Psoas muscle (tissue), 8 donors: Measurements from ENCODE around the gene GLB1L. TPM values are rescaled to one million over a fixed set of nuclear protein-coding genes. Genes with fewer than 3 reads are reported as not detected.
"Not testable (repeated sequence)": the region's sequence is repeated elsewhere in the genome, so short reads cannot be mapped to it uniquely, and the experiment has no call there.

Experiments
- ATAC-seq, 4 donors: fragments of 200-7000 bp; cut with Tn5 transposase; one replicate each; pipeline ENCODE4 v1.9.1; 2020; ENCODE audit warnings: moderate library complexity in 3 of 4, mild to moderate bottlenecking in 2 of 4
- DNase-seq, 2 donors: peaks; one replicate each; pipeline ENCODE4 v3.0.0-alpha.2; 2020
- H3K27ac ChIP-seq: fragments of 200-600 bp; one replicate; pipeline ENCODE4 v1.8.0; 2022
- H3K27me3 ChIP-seq, 3 donors: fragments of 200-600 bp in 1 of 3; one replicate each; pipeline versions ENCODE4 v1.6.1 to v1.8.0; 2013 to 2022; ENCODE audit warnings: low read length in 2 of 3, mild to moderate bottlenecking in 2 of 3, moderate library complexity in 1 of 3; ENCODE audit not compliant: insufficient read depth in 3 of 3
- H3K36me3 ChIP-seq, 2 donors: fragments of 200-600 bp in 1 of 2; one replicate each; pipeline versions ENCODE4 v1.6.1 to v1.8.0; 2013 to 2022; ENCODE audit warnings: low read depth in 1 of 2, mild to moderate bottlenecking in 1 of 2, moderate library complexity in 1 of 2; ENCODE audit not compliant: insufficient read depth in 1 of 2
- H3K4me1 ChIP-seq: fragments of 200-600 bp; one replicate; pipeline ENCODE4 v1.8.0; 2022
- H3K4me3 ChIP-seq: fragments of 200-600 bp; one replicate; pipeline ENCODE4 v1.8.0; 2022; ENCODE audit warnings: mild to moderate bottlenecking
- H3K9me3 ChIP-seq: fragments of 200-600 bp; one replicate; pipeline ENCODE4 v1.8.0; 2022
- WGBS, 3 donors: extraction: QIAGEN DNeasy Blood & Tissue Kit; methylation state at CpG; one replicate each; pipeline versions ENCODE4 v1.1.6 to v1.1.7; 2013; 5-methylcytosine and 5-hydroxymethylcytosine counted together
- intact Hi-C, 2 donors: fragments of 100-400 bp; cut with DNase I; formaldehyde crosslinking; loops; one replicate each; pipeline versions ENCODE4 v1.11.0 to v1.14.2; 2022
- polyA plus RNA-seq, 3 donors: library from polyadenylated mRNA; stranded (reverse); fragments of 200-250 nt; gene quantifications; one replicate each; pipeline ENCODE4 v1.2.3, GENCODE V29; 2013
- total RNA-seq, 4 donors: library from RNA; stranded (reverse); fragmentation: NEBNext Ultra II Directional in 2 of 4; extraction: Animal tissue kit (Norgen Biotek cat#: 25700) in 2 of 4; gene quantifications; one replicate each; pipeline versions ENCODE4 v1.2.1 to v1.2.4, GENCODE V29; 2021 to 2023
- TF ChIP-seq, protein P1 (sequence below): fragments of 200-600 bp; IDR thresholded peaks from one replicate; pipeline ENCODE4 v1.8.0; 2022; ENCODE audit warnings: antibody characterized with exemption
- donor health status: healthy with polysubstance abuse.
- donor health status: DM: no; HTN: no; CAD: no; lungs with moderate emphysema.
- donor health status: Bipolar disorder and iron deficiency.
- donor health status: healthy.
- donor health status: DM: yes; HTN: yes; CAD: no.
- donor health status: DM: no; HTN: no; CAD: no.
- donor health status: DM: no; HTN: no; CAD: no.
- donor health status: DM: yes; HTN: yes; CAD: no.

GLB1L gene
- total and polyA plus RNA-seq, 7 donors = 0.55 to 3.7 (median 0.90) TPM

DNA sequence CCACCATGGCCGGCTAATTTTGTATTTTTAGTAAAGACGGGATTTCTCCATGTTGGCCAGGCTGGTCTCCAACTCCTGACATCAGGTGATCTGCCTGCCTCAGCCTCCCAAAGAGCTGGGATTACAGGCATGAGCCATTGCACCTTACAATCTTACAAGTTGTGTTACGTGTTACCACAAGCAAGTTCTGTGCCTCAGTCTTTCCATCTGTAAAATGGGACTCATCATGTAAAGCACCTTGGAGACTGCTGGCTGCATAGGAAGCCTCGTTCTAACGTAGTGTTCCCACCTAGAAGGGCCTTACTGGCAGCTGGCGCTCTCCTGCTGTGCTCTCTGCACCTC lies 43.9 kb upstream of the GLB1L start:
- ATAC-seq (no peak), DNase-seq (no peak)
- Histone ChIP-seq H3K9me3 (no peaks in the 10 kb centered on the region), H3K27ac (peak overlapping the region; percentile 5), H3K27me3 (no peaks in the 10 kb centered on the region), H3K4me3 (no peak overlapping the region), H3K4me1 (no peaks in the 10 kb centered on the region), H3K36me3 (peaks cover 0 to 25% of the 10 kb centered on the region in 2 donors)
- TF ChIP-seq, protein P1, sequence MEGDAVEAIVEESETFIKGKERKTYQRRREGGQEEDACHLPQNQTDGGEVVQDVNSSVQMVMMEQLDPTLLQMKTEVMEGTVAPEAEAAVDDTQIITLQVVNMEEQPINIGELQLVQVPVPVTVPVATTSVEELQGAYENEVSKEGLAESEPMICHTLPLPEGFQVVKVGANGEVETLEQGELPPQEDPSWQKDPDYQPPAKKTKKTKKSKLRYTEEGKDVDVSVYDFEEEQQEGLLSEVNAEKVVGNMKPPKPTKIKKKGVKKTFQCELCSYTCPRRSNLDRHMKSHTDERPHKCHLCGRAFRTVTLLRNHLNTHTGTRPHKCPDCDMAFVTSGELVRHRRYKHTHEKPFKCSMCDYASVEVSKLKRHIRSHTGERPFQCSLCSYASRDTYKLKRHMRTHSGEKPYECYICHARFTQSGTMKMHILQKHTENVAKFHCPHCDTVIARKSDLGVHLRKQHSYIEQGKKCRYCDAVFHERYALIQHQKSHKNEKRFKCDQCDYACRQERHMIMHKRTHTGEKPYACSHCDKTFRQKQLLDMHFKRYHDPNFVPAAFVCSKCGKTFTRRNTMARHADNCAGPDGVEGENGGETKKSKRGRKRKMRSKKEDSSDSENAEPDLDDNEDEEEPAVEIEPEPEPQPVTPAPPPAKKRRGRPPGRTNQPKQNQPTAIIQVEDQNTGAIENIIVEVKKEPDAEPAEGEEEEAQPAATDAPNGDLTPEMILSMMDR = no peak
- intact Hi-C loops = no loop called here
- WGBS, 3 donors = 50 to 68% (median 56%) methylated on average over 6 of the region's 6 CpGs

DNA sequence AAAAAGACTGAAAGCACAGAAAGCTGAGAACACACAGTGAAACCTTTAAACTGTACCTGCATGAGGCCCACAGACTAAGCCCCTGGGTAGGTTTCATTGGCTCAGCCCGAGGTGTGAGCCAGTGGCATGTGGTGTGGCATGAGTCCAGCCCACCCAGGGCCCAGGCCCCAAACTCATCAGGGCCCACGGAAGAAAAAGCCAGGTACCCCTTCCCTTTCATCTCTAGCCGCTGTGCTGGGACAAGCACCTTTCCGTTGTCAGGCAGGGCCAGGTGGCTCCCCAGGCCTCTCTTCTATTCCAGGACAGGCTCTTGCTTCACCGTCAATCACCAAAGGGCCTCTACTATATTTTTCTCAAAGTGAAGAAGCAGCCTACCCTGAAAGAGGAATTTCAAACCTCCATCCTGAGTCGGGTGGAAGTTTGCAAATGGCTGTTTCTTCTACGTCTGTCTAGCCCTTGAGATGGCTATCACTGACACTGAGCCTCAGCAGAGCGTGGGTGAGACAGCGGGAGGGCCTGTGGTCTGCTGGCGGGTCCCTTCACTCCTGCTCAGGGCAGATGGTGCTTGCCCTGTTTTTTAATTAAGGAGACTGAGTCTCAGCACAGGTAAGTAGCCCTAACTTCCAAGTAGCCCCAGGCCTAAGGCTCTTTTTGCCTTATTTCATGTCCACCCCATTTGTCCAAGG lies 42.5 kb upstream of the GLB1L start:
- Histone ChIP-seq H3K27me3 (no peaks in the 10 kb centered on the region), H3K4me3 (no peak overlapping the region), H3K27ac (no peak overlapping the region), H3K4me1 (no peaks in the 10 kb centered on the region), H3K36me3 (peaks cover 0 to 40% of the 10 kb centered on the region in 2 donors), H3K9me3 (no peaks in the 10 kb centered on the region)
- TF ChIP-seq, protein P1 = no peak
- intact Hi-C loops = no loop called here
- 77 to 85% (median 80%) methylated on average over 10 of the region's 10 CpGs for WGBS, 3 donors
- DNase-seq (no peak), ATAC-seq (peak in 1 of 4 donors; percentile 12)

DNA sequence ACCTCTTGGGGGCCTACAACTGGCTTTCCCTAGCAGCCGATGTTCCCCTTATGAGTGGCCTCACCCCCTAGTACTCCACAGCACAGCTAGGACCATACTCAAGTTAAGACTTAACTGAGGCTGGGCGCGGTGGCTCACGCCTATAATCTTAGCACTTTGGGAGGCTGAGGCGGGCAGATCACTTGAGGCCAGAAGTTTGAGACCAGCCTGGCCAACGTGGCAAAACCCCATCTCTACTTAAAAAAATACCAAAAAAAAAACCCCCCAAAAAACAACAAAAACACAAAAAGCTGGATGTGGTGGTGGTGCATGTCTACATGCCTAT lies 41.8 kb upstream of the GLB1L start:
- not testable (repeated sequence) for H3K4me1 ChIP-seq

DNA sequence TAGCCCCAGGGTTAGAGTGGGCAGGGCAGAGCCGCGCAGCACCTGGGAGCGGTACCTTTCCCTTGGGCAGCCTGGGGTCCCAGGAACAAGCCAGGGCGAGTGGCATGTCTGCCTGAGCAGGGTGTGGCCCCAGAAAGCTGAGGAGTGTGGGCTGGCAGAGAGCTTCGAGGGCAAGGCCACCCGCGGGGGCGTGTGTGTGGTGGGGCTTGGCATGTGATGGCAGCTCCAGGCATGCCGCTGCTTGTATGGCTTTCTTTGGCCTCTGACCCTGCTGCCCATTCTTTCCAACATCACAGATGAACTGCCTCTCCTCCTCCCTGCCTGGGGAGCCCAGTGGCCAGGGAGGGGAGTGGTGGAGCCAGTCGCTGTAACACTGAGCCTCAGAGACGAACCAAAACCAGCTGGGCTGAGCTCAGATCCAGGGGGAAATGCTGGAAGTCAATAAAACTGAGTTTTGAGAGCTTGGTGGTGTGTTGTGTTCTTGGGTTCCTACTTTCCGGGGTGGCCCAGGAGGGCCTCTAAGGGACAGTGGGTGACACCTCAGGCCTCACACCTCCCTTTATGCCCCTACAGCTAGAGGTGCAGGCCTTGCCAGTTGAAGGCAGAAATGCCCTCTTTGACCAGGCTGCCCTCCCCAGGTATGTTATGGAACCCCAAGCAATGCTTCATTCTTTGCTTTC lies 41.3 kb upstream of the GLB1L start:
- no peaks in the 10 kb centered on the region for H3K4me1 ChIP-seq
- 66 to 75% (median 70%) methylated on average over 12 of the region's 12 CpGs for WGBS, 3 donors
- H3K36me3 ChIP-seq = peaks cover 0 to 51% of the 10 kb centered on the region in 2 donors
- no peaks in the 10 kb centered on the region for H3K9me3 ChIP-seq
- intact Hi-C loops = no loop called here
- no peaks in the 10 kb centered on the region for H3K27me3 ChIP-seq
- H3K27ac ChIP-seq = no peak overlapping the region
- ATAC-seq = peak; percentile 10 to 27 (median 14)
- TF ChIP-seq, protein P1 = no peak
- no peak overlapping the region for H3K4me3 ChIP-seq
- no peak for DNase-seq

More for the DNA sequence above, 41.8 kb upstream of the GLB1L start:
- H3K9me3 ChIP-seq, ATAC-seq, DNase-seq, H3K27me3 ChIP-seq, H3K4me3 ChIP-seq, intact Hi-C loops, H3K27ac ChIP-seq: not testable (repeated sequence)
- peaks cover 0 to 46% of the 10 kb centered on the region in 2 donors for H3K36me3 ChIP-seq
- 77 to 90% (median 85%) methylated on average over 6 of the region's 6 CpGs for WGBS, 3 donors

DNA sequence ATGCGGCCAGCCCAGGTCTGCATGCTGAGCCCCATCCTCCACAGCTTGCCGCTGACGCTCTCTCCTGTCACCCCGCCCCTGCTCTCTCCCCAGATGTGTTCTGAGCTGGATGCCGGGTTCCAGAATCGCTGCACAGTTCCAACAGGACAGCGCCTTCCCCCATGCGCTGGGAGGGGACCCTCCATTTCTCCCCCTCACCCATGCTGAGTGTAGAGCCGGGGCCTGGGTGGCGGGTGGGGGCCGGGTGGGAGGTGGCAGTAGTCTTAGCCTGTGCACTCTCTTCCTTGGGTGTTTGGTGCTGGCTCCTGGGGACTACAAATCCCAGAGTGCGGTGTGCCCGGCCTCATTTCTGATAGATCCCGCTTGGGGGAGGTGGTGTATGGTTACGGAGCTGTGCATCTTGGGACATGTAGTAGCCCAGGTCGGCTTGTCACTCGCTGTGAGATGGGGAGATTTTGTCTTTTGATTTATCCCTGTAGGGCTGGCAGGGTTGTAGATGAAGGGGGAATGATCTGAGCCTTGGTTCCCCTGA lies 40.7 kb upstream of the GLB1L start:
- DNase-seq = no peak
- intact Hi-C loops = no loop called here
- Histone ChIP-seq H3K27me3 (no peaks in the 10 kb centered on the region), H3K4me1 (peaks cover 5% of the 10 kb centered on the region), H3K9me3 (no peaks in the 10 kb centered on the region), H3K4me3 (no peak overlapping the region), H3K27ac (no peak overlapping the region), H3K36me3 (peaks cover 0 to 57% of the 10 kb centered on the region in 2 donors)
- 60 to 64% (median 60%) methylated on average over 16 to 17 of the region's 17 CpGs for WGBS, 3 donors
- TF ChIP-seq, protein P1 = no peak
- ATAC-seq = peak; percentile 44 to 76 (median 70)
